Measurements from ENCODE around the gene TMEM143. TPM values are rescaled to one million over a fixed set of nuclear protein-coding genes. Genes with fewer than 3 reads are reported as not detected.

The TMEM143 gene
- total RNA-seq, 6 experiments from 2014 or later = 5.9 to 9.7 (median 7.7) TPM

DNA sequence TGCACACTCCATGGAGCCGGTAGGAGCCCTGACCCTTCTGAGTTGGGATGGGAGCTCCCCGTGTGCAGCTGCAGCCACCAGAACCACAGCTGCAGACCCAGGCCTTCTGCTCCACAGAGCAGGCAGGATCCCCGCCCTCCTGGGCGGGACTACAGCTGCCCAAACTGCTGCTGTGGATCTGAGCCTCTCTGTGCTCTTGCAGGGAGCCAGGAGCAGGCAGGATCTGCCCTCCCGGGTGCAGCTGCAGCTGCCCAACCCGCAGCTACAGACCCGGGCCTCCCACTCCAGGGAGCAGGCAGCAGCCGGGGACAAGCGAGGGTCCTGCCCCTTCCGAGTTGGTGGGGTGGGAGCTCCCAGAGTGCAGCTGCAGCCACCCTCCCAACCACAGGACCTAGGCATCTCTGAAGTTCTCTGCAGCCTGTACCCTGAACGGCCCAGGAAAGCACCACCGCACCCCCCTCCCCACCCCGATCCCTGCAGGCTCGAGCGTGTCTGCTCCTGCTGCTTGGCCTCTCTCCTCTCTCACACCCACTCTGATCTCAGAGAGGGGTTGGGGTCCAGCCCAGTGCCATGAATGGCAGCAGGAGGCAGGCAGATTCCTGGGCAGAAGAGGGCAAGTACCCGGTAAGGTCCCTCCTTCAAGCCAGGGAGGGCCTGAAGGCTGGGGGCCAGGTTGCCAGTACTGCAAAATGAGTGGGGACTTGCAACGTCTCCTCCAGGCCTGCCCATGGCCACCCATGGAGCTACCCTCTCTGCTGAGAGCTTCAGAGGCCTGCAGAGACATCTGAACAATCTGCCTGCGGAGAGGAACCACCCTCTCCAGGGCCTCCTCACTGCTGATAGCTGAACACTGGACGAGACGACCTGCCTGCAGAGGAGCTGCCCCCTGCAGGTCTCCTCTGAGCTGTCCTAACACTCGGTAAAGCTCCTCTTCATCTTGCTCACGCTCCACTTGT is 54.8 kb downstream of the TMEM143 start:
- H3K4me3 Mint-ChIP-seq = no peak overlapping the region
- no peak overlapping the region for H3K27ac Mint-ChIP-seq
- H3K9me3 Mint-ChIP-seq = no peaks in the 10 kb centered on the region
- no peak for DNase-seq
- TF ChIP-seq, protein P1, sequence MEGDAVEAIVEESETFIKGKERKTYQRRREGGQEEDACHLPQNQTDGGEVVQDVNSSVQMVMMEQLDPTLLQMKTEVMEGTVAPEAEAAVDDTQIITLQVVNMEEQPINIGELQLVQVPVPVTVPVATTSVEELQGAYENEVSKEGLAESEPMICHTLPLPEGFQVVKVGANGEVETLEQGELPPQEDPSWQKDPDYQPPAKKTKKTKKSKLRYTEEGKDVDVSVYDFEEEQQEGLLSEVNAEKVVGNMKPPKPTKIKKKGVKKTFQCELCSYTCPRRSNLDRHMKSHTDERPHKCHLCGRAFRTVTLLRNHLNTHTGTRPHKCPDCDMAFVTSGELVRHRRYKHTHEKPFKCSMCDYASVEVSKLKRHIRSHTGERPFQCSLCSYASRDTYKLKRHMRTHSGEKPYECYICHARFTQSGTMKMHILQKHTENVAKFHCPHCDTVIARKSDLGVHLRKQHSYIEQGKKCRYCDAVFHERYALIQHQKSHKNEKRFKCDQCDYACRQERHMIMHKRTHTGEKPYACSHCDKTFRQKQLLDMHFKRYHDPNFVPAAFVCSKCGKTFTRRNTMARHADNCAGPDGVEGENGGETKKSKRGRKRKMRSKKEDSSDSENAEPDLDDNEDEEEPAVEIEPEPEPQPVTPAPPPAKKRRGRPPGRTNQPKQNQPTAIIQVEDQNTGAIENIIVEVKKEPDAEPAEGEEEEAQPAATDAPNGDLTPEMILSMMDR (IDR thresholded peaks at IDR 0.05) = peak; percentile 46
- H3K36me3 Mint-ChIP-seq (ENCODE audit: low read depth) = no peaks in the 10 kb centered on the region
- H3K27me3 Mint-ChIP-seq (ENCODE audit: insufficient read depth) = peaks cover 16% of the 10 kb centered on the region
- no peaks in the 10 kb centered on the region for H3K4me1 Mint-ChIP-seq (ENCODE audit: low read depth)

DNA sequence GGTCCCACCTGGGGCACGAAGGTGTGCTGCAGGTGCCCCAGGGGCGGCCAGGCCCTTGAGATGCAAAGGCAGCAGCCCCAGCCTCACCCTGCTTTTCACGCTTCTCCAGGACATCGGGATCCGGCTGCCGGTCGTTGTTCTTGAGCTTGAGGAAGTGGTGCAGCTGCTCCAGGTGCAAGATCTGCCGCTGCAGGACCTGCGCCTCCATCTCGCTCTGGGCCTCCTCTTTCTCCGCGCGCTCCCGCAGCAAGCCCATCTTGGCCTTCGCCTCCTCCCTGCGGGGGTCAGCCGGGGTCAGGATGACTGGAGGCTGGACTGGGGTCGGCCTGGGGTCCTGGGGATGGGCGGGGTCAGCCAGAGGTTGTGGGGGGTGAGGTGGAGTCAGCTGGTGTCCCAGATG is 59.9 kb downstream of the TMEM143 start:
- Mint-ChIP-seq H3K4me1 (ENCODE audit: low read depth) (no peaks in the 10 kb centered on the region), H3K27me3 (ENCODE audit: insufficient read depth) (peaks cover 21% of the 10 kb centered on the region), H3K9me3 (no peaks in the 10 kb centered on the region), H3K4me3 (no peak overlapping the region), H3K36me3 (ENCODE audit: low read depth) (no peaks in the 10 kb centered on the region), H3K27ac (no peak overlapping the region)
- no peak for DNase-seq
- TF ChIP-seq, protein P1 (IDR thresholded peaks at IDR 0.05) = no peak

DNA sequence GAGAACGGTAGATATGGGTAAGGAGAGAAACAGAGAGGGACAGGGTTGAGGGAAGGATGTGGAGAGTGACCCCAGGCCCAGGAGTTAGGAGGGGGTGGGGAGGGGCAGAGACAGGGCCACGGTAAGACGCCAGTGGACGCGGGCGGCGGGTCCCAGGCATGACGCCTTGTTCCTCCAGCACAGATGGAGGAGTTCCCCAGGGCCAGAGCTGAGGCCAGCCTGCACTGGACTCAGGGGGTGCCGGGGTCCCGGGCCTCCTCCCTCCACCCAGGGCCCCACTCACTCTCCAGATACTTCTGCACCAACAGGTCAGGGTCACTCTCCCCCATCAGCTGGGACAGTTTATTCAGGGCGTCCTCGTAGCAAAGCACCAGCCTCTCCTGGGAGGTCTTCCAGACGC is 60.4 kb downstream of the TMEM143 start:
- Mint-ChIP-seq H3K9me3 (no peaks in the 10 kb centered on the region), H3K27ac (no peak overlapping the region), H3K4me3 (no peak overlapping the region), H3K27me3 (ENCODE audit: insufficient read depth) (peaks cover 21% of the 10 kb centered on the region), H3K4me1 (ENCODE audit: low read depth) (no peaks in the 10 kb centered on the region), H3K36me3 (ENCODE audit: low read depth) (no peaks in the 10 kb centered on the region)
- TF ChIP-seq, protein P1 (IDR thresholded peaks at IDR 0.05) = no peak
- no peak for DNase-seq

DNA sequence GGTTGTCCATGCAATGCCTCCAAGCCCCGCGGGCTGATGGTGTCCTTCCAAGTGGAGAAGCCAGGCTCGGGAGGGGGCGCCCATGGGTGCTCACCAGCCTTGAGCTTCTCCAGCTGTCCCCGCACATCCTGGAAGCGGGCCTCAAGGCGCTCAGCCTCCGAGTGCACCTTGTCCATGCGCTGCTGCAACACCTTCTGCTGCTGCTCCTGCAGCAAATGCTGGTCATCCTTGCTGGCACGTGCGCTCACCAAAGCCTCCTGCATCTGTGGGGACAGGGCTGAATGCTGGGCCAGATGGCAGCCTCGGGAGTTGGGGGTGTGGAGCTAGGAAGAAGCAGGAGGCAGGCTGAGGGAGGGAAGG is 61.2 kb downstream of the TMEM143 start:
- Mint-ChIP-seq H3K4me1 (ENCODE audit: low read depth) (no peaks in the 10 kb centered on the region), H3K4me3 (no peak overlapping the region), H3K9me3 (no peaks in the 10 kb centered on the region), H3K27me3 (ENCODE audit: insufficient read depth) (peaks cover 23% of the 10 kb centered on the region), H3K27ac (no peak overlapping the region), H3K36me3 (ENCODE audit: low read depth) (no peaks in the 10 kb centered on the region)
- no peak for DNase-seq
- TF ChIP-seq, protein P1 (IDR thresholded peaks at IDR 0.05) = no peak

DNA sequence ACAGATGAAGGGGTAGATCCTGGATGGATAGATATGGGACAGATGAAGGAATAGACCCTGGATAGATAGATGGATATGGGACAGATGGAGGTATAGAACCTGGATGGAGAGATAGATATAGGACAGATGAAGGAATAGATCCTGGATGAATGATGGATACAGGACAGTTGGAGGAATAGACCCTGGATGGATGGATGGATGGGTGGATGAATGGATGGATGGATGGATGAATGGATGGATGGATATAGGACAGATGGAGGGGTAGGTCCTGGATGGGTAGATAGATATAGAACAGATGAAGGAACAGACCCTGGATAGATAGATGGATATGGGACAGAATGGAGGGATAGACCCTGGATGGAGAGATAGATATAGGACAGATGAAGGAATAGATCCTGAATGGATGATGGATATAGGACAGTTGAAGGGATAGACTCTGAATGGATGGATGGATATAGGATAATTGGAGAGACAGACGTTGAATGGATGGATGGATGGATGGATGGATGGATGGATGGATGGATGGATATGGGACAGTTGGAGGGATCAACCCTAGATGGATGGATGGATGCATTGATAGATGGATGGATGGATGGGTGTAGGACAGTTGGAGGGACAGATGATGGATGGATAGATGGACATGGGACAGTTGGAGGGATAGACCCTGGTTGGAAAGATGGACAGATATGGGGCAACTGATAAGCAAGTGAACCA is 61.7 kb downstream of the TMEM143 start:
- TF ChIP-seq, protein P1 (IDR thresholded peaks at IDR 0.05) = no peak
- no peaks in the 10 kb centered on the region for H3K9me3 Mint-ChIP-seq
- H3K36me3 Mint-ChIP-seq (ENCODE audit: low read depth) = no peaks in the 10 kb centered on the region
- H3K4me1 Mint-ChIP-seq (ENCODE audit: low read depth) = no peaks in the 10 kb centered on the region
- no peak overlapping the region for H3K27ac Mint-ChIP-seq
- H3K4me3 Mint-ChIP-seq = no peak overlapping the region
- H3K27me3 Mint-ChIP-seq (ENCODE audit: insufficient read depth) = peaks cover 20% of the 10 kb centered on the region
- no peak for DNase-seq
